CD4-positive, alpha-beta T cell treated with Interleukin-6 for 4 hours (primary cell): Measurements from ENCODE around the gene HAPLN3.

Experiments used
- DNase-seq: peaks from one replicate; pipeline ENCODE4 v3.0.0-alpha.2; 2020; ENCODE audit warnings: mixed read lengths

HAPLN3 gene

DNA sequence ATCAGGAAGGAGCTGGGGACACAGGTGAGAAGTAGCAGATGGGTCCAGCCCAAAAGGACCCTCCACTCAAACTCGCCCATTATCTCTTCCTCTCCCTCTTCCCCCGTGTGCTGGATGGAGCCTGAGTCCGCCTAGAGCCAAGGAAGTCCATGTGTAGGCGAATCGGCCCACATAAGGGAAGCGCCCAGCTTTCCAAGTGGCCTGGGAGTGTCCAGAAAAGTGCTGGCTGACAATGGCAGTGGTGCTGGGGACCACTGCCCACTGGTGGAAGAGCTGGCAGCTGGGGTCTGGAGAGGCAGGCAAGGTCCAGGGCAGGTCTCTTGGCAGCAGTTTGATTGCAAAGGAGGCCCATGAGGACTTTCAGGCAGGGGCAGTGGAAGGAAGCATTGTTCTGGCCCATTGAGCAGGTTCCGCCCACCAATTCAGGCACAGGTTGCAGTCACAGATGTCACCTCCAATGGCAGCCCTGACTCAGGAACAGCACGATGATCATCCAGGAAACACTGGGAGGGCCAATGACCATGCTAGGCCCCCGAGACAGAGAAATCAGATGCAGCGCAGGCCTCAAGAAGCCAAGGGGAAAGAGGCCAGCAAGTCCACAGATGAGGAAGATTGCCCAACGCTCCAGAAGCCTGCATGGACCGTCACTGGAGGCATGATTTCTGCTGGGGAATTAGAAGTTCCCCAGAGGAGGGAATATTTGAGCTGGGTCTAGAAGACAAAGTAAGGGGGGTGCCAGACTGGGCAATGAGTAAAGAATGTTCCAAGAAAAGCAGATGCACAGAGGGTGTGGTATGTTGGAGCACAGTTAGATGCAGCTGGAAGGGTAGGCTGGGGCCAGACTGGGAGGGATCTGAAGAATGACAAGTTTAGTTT, 14.8 kb upstream of the HAPLN3 start:
- no peak for DNase-seq

DNA sequence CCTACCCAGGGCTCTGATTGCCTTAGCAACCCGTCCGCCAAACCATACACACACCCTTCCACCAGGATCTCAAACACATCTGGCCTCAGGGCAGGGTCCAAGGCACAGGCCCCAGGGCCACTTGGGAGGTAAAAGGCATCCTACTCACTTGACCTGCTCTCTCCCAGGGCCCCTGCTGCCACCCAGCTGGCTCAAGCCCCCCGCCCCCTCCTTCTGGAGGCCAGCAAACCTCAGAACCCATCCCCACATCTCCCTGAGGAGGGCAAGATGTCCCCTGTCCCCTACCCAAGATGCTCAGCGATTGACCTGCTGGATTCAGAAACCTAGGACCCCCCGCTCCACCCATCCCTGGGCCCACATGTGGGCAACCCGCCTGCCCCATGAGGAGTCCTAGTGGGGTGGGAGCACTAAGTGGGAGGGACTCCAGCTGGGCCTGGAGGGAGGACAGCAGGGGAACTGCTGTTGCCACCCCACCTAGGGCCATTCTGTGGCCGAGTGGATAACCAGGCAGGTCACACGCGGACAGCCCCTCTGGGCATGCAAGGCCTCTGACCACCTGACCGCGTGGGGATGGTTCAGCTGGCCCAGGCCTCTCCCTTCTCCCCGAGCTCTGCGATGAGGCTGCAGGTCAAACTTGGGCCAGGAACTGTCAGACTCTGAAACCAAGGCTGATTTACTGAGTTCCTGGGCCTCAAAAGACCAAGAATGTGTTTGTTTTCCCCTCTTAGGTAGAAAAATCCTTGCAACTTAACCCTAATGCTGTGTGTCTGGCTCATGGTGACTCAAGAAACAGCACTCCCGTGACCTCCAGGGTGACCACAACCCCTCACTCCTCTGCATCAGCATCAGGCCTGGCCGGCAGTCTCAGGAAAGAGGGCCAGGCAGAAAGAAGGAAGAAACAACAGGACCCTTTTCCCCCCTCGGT, 13.6 kb upstream of the HAPLN3 start:
- no peak for DNase-seq

- DNase-seq, result no peak
Observed at GRCh38 chr15:88908123-88908522, 12.8 kb upstream of the HAPLN3 start.

DNA sequence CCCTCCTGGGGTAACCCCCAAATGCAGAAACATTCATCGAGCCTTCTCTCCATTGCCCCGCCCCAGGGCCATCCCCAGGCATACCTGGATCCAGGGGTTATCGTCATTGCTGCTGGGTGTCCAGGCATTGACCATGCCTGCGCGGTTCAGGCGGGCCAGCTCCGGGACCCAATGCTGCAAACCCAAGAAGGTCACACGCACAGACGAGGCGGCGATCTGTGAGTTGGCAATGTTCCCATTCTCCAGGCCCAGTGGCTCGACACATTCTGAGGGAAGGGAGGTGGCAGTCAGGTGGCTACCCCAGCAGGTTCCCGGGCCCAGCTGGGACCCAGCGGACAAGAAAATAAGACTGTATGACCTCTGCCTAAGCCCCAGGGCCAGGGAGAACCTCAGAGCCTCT, 11.8 kb upstream of the HAPLN3 start:
- no peak for DNase-seq

GRCh38 chr15:88906551-88906950, 11.2 kb upstream of the HAPLN3 start:
- no peak for DNase-seq

GRCh38 chr15:88906130-88906529, 10.8 kb upstream of the HAPLN3 start:
- no peak for DNase-seq

- DNase-seq, result no peak
Observed at GRCh38 chr15:88905576-88905975, 10.2 kb upstream of the HAPLN3 start.

DNA sequence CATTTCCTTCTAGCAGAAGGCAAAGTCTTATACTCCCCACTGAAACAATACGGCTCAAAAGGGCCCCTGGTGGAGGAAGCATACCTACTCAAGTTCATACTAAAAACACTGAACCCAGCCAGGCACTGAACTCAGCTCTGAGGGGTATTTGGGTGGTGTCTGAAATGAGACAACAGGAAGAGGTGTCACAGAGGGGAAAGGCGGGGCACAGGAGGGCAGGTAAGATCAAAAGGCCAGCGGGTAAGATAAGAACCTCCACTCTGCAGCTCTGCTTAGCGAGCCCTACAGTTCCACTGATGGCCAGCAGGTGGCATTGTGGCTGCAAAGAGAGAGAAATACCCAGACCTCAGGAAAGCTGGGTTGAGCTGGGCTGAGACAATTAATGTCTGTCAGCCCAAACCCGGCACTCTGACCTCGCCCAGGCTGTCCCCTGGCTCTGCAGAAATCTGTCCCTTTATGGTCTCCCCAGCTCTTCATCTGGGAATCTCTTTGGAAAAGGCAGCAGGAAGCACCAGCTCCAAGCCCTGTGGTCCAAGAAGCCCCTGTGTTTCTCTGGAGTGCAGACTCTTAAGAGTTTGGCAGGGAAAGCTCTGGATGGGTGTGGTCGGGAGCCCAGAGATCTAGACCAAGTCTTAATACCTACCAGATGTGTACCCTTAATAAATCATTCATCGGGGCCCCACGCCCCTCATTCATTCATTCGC, 9.4 kb upstream of the HAPLN3 start:
- peak; percentile 96 for DNase-seq

DNA sequence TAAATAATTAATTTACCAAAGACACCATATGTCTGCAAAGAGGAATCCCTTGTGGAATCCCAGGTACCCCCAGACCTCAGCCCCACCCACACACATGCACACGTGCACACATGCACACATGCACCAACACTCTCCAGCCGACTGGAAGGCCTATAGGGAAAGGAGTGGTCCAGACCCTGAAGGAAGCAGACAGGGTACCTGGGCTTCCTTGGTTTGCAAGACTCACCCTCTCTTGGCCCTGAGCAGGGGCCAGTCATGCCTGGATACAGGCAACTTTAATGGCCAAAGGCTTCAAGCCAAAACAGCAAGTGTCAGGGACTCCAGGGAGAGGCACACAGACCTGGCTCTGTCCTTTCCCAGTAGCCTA, 8.9 kb upstream of the HAPLN3 start:
- no peak for DNase-seq

GRCh38 chr15:88902846-88903245, 7.5 kb upstream of the HAPLN3 start:
- DNase-seq, result no peak

- no peak for DNase-seq
Observed at GRCh38 chr15:88902221-88902835, 7.0 kb upstream of the HAPLN3 start.

- no peak for DNase-seq
Observed at GRCh38 chr15:88901508-88902220, 6.3 kb upstream of the HAPLN3 start.

GRCh38 chr15:88900982-88901418, 5.7 kb upstream of the HAPLN3 start:
- no peak for DNase-seq

DNA sequence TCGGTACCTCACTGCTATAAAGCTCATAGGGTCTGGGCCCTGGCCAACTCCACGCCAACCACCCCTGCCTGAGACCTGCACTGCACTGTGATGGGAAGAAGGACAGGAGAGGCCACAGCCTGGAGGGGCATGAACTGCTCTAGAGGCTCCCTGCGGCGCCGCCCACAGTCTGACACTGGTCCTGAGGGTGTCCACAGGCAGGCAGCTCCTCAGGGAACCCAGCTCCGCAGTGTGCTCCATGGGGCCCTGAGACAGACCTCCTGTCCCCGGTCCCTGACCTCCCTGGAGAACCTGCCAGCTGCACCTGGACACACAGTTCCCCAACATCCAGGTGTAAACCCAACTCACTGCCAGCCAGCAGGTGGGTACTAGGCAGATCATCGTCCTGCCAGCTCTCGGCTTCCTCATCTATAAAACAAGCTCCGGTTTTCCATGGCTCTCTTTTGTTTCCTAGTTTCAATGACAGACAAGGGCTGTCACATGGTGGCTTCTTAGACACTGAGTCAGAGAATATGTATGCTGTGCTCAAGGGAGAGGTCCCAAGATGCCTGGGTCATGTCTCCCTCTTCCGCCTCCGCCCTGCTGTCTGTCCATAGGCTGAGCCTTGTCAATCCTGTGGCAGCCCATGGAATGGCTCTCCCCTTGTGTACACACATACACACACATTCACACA, 5.1 kb upstream of the HAPLN3 start:
- DNase-seq, result no peak

DNA sequence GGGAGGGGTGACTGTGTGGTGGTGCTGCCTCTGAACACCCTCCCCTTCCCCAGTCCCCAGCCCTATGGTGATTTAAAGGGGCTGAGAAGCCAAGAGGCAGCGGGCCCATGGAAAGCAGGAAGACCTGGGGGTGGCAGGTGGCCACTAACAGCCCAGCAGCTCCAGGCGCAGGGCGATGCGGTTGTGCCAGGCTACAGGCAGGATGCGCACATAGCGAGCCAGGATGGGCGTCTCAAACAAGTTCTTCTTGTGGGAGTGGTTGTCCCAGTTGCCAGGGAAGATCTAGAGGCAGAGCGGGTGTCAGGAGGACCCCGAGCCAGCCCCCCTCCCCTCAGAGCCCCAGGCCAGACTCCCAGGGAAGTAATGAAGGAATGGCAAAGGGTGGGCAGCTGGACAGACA, 3.9 kb upstream of the HAPLN3 start:
- DNase-seq, result no peak

DNA sequence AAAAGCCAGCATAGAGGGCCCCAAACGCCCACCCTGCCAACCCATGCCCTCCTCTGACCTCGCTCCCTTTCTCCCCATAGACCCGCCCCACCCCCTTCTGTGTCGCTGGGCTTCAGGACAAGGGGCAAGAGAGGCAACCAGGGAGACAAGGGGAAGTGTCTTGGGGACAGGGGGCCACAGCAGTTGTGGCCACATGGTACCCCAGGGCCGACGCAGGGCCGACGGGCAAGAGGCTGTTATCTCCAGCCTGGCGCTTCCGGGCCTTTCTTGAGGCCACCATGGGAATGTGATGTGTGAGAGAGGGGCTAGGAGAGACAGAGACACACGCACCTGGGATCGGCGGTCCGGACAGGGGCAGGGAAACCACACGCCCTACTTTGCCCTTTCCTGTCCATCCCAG, 3.4 kb upstream of the HAPLN3 start:
- DNase-seq, result no peak

DNA sequence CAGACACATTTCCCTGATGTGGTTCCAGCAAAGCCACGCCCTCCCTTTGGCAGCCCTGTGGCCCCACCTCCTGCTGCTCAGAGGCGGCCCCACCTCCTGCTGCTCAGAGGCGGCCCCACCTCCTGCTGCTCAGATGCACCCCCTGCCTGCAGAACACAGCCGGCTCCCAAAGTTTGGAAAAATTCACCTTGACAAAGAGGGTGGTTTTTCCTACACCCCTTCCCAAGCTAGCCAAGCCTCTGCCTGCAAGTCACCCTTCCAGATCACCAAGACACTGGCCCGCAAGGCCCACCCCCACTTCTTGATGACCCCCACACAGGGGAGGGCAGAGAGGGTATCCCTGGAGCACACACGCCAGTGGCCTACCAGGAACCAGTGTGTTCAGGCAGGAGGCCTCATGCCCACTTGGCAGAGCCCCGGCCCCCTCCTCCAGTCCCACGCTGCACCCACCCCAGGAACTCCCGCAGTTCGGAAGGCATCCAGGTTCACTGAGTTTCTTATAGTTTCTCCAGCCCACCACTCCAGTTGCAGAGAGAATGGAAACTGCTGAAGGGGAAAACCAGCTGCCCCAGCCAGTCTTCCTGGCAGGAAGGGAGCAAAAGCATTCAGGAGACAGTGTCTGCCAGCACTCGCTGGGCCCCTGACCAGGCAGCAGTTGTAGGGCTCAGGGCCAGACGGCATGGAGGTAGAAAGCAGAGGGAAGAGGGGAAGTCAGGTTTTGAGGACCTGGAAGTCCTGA, 2.3 kb upstream of the HAPLN3 start:
- DNase-seq, result peak; percentile 86

- DNase-seq, result no peak
Observed at GRCh38 chr15:88897142-88897455, 1.8 kb upstream of the HAPLN3 start.

GRCh38 chr15:88896333-88897033, 1.1 kb upstream of the HAPLN3 start:
- no peak for DNase-seq

- peak; percentile 93 for DNase-seq
Observed at GRCh38 chr15:88894348-88894818, 961 bp downstream of the HAPLN3 start.
